ENCODE data around the gene OR2F1.

OR2F1 gene, protein sequence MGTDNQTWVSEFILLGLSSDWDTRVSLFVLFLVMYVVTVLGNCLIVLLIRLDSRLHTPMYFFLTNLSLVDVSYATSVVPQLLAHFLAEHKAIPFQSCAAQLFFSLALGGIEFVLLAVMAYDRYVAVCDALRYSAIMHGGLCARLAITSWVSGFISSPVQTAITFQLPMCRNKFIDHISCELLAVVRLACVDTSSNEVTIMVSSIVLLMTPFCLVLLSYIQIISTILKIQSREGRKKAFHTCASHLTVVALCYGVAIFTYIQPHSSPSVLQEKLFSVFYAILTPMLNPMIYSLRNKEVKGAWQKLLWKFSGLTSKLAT

DNA sequence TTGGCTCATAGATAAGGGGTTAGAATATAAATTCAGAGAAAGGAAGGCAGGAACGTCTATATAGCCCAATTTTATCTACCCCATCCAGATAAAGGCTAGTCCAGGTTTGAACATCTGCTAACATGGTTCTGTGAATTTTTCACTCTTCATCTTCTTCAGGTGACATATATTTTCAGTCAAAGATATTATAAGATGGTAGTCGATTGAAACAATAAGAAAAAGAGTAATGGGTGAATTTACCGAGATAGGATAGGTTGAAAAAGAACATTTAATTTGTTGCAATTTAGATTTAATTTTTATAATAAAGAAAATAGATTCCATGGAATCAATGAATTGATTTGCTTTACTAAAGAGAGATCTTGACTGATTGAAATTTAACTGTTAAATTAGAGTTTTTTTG lies at the start of gene OR2F1:
Gene OR2F1, plus strand, starts transcription at position 301 of the 400 bp plus-strand sequence. CDS start 5,127 bp downstream, outside the sequence.
- no peak for DNase-seq (ENCODE audit: low read depth in 2 of 2)

DNA sequence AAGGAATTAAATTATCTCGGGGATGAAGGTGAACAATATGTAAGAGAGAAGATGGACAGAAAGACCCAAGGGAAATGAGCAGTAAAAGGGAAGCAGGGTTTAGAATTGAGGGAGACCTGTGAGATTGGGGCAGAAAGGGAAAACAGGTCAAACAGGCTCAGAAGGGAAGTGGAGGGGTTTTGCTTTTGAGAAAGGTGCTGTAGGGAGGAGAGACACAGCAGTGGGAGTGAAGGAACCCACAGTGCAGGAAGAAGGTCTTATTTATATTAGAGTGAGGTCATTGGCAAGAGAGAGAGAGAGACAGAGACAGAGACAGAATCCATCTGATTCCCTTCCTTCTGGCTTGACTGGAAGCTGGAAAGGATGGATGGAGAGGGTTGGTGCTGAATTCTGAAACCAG lies 49.1 kb upstream of the OR2F1 start:
- no peak for DNase-seq (ENCODE audit: low read depth in 2 of 2)

DNA sequence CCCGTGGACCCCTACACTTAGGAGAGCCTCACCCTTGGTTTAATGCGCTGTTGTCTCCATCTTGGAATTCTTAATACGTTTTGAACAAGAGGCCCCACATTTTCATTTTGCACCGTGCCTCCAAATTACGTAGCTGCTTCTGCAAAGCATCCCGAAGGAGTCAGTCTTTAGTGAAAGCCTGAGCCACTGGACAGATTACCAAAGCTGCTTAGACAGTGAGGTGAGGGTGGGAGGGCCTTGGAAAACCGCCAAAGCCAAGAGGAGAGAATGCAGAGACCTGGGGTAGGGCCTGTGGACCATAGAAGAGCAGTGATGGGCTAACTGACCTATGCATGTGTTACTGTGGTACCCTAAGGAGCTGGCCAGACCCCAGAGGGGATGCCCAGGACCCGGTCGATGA lies 48.5 kb upstream of the OR2F1 start:
- DNase-seq (ENCODE audit: low read depth in 2 of 2), result no peak

DNA sequence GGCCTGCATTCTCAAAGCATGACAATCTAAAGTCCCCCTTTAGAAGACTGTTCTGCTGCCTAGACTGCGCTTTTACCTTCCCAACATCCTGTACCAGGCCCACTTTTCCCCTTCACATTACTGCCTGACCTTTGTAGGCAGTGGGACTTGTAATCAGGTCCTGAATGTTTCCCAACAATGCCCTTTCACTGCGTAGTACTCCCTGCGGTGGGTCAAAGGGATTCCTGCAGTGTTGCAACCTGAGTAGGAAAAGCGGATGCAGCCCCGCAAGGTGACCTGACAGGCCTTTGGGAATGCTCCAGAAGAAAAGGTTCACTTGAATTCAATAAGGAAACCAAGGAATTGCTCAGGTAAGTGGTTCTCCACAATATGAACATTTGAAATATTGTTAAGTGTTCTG lies 47.7 kb upstream of the OR2F1 start:
- no peak for DNase-seq (ENCODE audit: low read depth in 2 of 2)

DNA sequence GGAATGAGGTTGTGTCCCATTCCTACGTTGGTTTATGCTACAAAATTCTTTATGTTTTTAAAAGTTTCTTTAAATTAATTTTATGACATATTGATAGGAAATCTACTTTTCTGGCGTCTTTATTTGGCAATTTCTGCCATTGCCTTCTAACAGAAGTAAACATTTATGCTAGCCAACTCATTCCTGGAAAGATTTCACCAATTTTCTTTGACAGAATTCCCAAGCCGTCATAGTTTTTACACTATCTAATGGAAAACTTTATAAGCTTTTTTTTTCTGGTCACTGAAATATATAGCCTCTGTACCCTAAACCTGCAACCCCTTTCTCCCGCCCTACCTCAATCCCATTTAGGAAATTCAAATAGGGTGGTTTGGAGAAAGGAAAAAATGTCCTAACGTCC lies 46.5 kb upstream of the OR2F1 start:
- no peak for DNase-seq (ENCODE audit: low read depth in 2 of 2)

DNA sequence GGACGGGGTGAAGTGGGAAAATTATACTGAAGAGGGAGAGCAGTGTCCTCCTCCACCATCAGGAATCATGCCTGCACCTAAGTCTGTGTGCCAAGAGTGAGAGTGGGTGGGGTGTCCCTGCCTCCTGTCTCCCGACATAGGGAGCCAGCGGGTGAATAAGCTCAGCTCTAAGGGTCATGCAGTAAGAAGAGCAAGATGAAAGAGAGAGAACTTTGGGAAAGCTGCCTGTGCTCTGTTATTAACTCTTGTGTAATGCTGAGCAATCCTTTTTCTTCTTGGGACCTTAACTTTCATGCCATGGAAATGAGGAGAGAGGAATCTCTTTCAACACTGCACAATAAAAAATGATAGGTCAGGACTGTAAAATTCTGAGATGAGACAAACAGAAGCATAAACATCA lies 44.8 kb upstream of the OR2F1 start:
- DNase-seq (ENCODE audit: low read depth in 2 of 2), result no peak

DNA sequence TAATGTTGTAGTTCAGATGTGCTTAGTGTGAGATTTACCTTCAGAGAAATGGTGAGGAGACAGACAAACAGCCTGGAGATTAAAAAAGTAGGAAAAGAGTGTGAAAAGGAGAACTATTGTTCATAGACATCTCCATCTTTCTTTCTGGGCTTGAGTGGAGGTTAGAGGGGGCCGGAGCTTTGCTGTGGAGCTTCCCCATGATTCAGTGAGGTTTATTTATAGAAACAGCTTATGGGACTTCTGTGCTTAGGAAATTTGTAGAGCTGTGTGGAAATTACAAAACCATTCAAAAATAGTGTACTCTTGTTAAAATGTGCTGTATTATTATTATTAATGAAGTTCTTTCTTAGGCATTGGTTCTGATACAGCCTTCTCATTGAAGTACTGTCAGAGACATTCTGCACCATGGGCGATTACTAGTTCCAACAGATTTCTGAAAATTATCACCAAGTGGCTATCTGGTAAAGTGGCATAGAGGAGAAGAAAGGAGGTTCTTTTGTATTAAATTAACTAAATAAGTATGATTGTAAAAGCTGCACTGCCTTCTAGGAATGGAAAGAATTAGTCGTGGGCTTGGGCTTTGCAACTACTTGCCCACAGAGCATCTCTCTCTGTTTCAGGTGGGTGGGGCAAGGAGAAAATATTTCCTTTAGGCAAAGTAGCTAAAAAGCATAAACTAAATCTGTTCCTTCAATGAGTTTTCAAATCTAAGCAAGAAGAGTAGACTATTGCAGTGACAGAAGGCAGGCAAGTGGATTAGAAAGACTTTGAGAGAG lies 44.0 kb upstream of the OR2F1 start:
- no peak for DNase-seq (ENCODE audit: low read depth in 2 of 2)

DNA sequence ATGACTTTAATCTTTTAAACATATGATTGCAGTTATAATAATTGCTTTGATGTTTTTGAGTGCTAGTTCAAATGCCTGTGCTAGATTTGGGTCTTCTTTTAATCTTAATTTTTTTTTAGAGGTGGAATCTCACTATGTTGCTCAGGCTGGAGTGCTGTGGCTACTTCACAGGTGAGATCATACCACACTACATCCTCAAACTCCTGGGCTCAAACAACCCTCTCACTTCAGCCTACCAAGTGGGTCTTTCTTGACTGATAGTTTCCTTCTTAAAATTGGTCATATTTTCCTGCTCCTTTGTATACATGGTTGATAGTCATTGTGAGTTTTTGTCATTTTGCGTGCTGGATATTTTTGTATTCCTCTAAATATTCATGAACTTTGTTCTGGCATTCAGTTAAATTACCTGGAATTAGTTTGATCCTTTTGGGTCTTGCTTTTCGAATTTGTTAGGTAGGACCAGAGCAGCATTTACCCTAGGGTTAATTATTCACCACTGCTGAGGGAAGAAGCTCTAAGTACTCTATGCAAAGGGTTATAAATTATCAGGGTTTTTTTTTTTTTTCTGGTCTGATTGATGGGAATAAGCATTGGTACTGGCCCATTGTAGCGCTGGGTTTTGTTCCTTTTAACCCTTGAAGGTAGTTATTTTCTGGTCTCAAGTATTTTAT lies 40.6 kb upstream of the OR2F1 start:
- no peak for DNase-seq (ENCODE audit: low read depth in 2 of 2)

DNA sequence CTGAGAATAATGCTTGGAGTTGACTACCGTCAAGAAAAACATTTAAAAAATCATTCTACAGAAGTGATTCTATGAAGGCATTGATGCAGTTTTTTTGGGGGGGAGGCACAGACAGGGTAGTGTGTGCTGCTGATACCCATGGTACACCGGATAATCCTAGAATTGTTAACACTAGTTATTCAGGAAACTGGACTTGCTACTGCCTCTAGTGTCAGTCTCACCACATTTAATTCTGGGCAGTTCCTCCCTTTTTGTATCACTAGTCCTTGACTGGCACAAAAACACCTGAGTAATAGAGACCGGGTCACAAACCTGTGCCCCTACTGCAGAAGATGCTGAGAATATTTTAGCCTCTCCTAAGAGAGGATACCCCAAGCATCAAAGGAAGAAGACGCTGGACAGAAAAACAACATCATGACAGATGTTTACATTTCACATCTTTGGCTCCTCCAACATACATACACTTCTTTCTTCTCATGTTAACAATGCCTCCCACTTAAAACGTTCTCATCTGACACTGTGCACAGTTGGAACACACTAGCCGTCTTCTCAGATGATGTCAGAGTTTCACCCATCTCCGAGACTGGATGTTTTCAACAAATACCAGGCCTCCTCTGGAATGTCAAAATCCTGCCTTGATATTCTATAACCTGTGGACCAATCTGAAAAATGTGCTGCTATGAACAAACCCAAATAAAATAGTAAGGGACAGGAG lies 39.5 kb upstream of the OR2F1 start:
- DNase-seq (ENCODE audit: low read depth in 2 of 2), result no peak

DNA sequence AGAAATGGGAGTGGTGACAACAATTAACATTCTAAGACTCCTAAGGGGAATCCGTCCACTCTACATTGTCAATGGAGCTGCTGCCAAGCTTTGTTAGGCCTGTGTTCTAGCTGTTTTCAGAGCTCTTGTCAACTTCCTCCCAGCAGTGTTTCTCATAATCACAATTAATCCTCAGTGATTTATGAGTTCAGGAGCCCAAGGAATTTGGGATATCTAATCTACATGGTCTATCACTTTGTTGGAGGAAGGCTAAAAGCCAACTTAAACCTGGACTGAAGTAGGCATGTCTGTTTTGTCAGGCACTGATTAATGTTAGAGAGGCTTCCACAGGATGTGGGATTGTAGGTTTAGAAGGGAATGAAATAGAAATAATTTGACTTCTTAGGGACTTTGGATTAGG lies 29.8 kb upstream of the OR2F1 start:
- no peak for DNase-seq (ENCODE audit: low read depth in 2 of 2)

DNA sequence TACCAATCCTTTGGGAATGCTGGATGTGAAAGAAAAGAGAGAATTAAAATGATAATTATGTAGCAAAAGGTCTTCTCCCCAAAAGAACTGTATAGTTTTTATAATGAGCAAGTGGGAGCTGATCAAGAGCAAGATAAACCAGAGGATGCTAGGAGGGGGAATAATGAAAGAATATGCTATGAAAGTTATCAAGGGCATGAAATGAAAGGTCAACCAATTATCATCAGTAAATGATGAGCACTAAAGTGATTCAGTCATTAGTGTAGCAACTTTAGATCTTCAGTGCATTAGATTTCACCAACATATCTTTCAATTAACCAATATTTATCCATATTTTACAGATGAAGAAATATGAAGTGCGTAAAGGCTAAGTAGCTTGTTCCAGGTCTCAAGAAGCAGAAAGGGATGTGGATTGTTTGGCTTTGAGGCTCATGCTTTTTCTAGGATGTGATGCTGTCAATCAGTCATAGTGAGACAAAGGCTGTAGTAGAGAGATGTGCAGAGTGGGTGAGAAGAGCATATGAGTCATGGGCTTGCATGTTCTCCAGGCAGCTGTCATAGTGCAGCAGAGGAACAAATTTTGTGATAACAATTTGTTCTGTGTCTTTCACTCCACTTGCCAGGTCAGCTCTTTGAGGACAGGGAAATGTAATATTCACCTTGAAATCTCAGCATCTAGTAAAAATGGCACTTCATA lies 25.3 kb upstream of the OR2F1 start:
- DNase-seq (ENCODE audit: low read depth in 2 of 2), result no peak

DNA sequence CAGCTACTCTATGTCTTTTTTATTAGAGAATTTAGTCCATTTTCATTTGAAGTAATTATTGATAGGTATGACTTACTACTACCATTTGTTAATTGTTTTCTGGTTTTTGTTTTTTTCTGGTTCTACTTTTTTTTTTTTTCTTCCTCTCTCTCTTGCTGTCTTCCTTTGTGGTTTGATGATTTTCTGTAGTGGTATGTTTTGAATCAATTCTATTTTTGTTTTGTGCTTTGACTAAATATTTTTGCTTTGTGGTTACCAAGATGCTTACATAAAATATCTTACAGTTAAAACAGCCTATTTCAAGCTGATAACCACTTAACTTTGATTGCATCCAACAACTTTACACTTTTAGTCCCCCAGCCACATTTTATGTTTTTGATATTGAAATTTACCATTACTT lies 22.9 kb upstream of the OR2F1 start:
- no peak for DNase-seq (ENCODE audit: low read depth in 2 of 2)

DNA sequence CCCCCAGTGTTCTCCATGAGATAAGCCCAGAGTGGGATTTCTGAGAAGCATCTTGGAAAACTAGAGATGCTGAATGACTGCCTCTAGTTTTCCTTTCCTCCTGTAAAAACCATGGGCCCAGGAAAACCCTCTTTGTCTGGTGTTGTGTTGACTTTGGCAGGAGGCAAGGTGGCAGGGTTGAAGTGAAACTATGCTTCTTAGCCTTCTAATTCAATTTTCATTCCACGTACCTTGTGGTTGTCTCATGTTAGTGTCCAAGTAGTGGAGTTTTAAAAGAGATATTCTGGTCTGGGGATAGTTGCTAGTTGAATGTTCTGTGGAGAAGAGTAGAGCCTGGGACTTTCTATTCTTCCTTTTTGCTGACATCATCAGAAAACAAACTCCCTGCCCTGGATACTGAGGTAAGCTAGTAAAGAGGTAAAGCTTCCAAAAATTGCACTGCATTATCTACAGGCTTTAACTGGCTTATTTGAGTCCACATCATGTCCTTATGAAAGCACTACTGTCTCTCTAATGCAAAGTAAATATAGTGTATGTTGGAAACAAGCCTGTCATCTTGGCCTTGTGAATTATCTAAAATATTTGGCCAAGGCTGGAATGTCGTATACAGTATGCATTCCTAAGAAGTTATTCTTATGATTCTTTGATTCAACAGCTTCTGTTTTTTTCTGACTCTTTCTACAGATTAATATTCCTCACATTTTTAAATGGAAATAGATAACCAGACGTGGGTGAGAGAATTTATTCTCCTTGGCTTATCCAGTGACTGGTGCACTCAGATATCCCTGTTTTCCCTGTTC lies 19.9 kb upstream of the OR2F1 start, which contains the start of gene OR2F2:
Gene OR2F2, plus strand, starts transcription at position 708 of the 800 bp plus-strand sequence. Its CDS starts 0 bp downstream, at position 708.
- peak; percentile 17 to 19 for DNase-seq (ENCODE audit: low read depth in 2 of 2)

DNA sequence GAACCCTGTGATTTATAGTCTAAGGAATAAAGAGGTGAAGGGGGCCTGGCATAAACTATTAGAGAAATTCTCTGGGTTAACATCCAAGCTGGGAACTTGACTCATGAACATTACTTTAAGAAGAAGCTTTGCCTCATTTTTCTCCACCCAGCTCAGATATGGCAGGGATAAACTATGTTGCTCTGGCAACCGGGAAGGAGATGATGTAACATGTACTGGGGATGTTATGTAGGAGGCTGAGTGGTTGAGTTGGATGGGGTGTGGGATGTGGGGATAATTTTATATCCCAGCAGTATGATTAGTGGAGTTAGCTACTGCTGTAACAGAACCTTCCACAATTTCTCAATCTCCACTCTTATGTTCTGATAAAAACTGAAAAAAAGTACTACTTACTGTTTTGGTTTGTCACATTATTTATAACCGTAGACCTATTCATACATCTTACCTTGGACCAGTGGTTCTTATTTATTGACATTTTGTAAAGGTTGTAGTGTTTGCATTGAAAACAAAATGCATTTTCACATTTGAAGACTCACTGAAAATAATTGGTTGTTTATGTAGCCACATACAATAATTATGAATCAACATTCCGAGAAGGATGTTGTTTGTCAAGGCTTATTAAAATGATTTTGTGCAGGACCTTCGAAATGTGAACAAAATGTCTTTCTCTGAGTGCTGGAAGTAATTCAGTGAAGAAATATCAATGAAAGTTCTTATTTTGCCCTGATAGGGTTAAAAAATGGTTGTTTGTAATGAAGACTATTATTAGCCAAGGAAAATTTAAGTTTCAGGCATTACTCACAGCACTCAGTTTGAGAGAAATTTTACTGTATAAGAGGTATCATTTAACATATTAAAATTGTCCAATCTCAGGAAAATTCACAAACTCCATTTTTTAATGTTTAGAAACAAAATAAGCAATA lies 18.3 kb upstream of the OR2F1 start:
- DNase-seq (ENCODE audit: low read depth in 2 of 2), result peak; percentile 19 to 20

DNA sequence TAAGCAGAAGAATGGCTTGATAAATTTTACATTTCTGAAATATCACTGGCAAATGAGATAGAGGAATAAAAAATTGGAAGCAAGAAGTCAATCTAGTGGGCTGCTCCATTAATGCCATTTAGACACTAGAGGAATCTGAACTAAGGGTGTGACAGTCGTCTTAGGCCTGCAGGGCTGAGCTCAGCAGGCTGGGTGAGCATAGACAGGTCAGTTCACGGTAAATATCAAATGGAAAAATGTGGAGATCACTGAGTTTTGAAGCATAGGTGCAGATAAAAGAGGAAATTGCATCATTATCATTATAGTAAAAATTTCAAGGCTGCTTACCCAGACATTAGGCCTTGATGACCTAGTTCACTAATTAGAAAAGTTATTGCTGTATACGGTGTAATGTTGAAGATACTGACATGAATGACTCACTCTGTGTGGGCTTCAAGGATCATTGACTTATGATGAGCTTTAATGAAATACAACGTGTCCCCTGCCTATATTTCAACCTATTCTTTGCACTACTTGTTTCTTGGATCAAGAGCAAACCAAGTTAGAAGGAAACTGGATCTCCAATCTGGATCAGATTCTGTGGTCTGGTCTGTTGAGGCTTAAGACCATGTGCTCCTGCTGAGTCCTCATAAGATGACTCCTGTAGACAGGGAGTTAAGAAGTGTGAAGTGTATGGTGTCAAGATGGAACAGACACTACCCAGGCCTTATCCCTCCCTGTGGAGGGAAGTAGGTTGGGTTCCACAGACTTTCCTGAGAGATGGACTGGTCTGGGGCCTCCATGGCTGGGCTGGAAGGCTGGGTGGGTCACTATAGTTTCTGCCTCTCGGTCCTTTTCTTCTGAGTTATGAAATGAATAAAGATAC lies 16.0 kb upstream of the OR2F1 start:
- no peak for DNase-seq (ENCODE audit: low read depth in 2 of 2)

DNA sequence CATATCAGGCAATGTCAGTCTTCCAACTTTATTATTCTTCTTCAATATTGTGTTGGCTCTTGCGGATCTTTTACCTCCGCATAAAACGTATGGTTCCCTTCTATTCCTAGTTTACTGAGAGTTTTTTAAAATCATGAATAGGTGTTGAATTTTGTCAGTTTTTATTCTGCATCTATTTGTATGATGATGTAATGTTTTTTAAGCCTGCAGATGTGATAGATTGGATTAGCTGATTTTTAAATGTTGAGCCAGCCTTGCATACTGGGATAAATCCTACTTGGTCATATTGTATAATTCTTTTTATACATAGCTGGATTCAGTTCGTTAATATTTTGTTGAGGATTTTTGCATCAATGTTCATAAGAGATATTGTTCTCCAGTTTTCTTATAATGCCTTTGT lies 9.2 kb upstream of the OR2F1 start:
- no peak for DNase-seq (ENCODE audit: low read depth in 2 of 2)

DNA sequence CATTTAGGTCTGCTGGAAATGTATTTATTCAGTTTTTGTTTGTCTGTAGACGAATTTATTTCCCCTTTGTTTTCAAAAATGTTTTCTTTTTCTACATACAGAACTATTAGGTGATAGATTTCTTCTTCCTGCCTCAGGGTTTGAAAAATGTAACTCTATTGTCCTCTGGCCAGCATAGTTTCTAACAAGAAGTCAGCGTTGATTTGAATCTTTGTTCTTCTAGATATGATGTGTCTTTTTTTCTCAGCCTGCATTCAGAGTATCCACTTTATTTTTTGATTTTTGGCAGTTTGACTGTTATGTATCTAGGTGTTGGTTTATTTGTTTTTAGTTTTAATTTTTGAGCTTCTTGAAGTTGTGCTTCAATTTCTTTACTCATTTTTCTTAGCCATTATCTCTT lies 7.5 kb upstream of the OR2F1 start:
- no peak for DNase-seq (ENCODE audit: low read depth in 2 of 2)

DNA sequence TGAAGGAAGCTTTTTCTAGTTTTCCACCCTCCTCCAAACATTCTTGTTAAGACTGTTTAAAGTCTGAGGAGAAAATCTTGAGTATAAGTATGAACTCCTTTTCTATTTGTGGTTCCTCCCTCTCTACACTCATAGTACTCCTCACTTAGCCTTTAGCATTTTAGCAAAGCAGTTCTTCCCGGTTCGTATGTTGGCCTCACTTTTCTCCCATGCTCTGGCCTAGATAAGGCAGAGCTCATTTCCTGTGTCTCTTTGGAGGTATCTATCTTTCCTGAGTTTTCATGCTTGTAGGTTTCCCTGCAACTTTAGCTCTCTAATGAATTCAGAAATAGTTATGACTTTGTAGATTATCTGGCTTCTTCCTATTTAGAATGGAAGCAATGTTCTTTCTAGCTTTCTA lies 5.9 kb upstream of the OR2F1 start:
- DNase-seq (ENCODE audit: low read depth in 2 of 2), result no peak

DNA sequence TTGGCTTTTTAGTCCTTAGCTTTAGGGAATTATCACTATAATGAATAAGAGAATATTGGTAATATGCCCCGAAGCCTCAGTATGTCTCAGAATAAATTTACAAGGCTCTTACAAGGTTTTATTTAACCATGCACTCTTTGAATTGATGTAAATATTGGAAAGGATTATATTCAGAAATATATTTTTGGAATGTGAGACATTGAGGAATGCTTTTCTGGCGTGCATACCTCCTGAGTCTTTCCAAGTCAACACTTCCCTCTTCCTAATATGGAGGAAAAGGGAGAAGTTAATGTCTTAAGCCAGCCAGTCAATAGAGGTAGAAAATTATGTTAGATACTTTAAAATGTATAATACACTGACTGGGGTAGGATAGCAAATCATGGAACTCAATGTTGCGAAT lies 1.2 kb upstream of the OR2F1 start:
- no peak for DNase-seq (ENCODE audit: low read depth in 2 of 2)

Measured in fibroblast of skin of left quadriceps (primary cell).